PC-9 (cell line): ENCODE results near the gene EGFR. TPM values are rescaled to one million over a fixed set of nuclear protein-coding genes. Genes with fewer than 3 reads are reported as not detected.

Experiments
- BruUV-seq: library from RNA; stranded (reverse); fragments of 400-500 nt; replicated peaks from 2 replicates; lab custom pipeline; 2021; lab: Mats Ljungman, UMichigan
- CTCF ChIA-PET: fragments of 300-600 bp; sonication (Branson Sonifier 250); formaldehyde crosslinking; loops from one replicate; lab custom pipeline; 2022; ENCODE audit warnings: antibody characterized with exemption; lab: Charles Lee
- POLR2A ChIA-PET: fragments of 300-600 bp; sonication (Branson Sonifier 250); formaldehyde crosslinking; loops from one replicate; lab custom pipeline; 2022; ENCODE audit warnings: antibody characterized with exemption; ENCODE audit not compliant: unreplicated experiment; lab: Charles Lee
- DNase-seq, 2 experiments: peaks; one replicate each; pipeline versions ENCODE4 v3.0.0 to v3.0.0-alpha.2; 2015 to 2022; ENCODE audit warnings: mixed read lengths in 1 of 2
- H2AFZ ChIP-seq: fragments of 200-600 bp; sonication (generic); 2 replicates; pipeline ENCODE4 v1.8.1; 2017; ENCODE audit warnings: antibody characterized with exemption
- H3F3A ChIP-seq: fragments of 200-600 bp; sonication (generic); 2 replicates; pipeline ENCODE4 v1.8.1; 2017; ENCODE audit warnings: antibody characterized with exemption, mild to moderate bottlenecking, low read depth; ENCODE audit not compliant: insufficient read depth
- H3K27ac ChIP-seq: fragments of 200-600 bp; sonication (generic); 2 replicates; pipeline ENCODE4 v1.6.1; 2016; ENCODE audit warnings: mixed run types
- H3K27me3 ChIP-seq: fragments of 200-600 bp; sonication (generic); 2 replicates; pipeline ENCODE4 v1.6.1; 2016; ENCODE audit warnings: low read depth, mixed run types; ENCODE audit not compliant: insufficient read depth
- H3K36me3 ChIP-seq: fragments of 200-600 bp; sonication (generic); 2 replicates; pipeline ENCODE4 v1.6.1; 2016; ENCODE audit warnings: low read depth, mixed run types
- H3K4me1 ChIP-seq: fragments of 200-600 bp; sonication (generic); replicated peaks from 2 replicates; pipeline ENCODE4 v1.6.1; 2016; ENCODE audit warnings: mixed run types; ENCODE audit not compliant: insufficient read depth
- H3K4me2 ChIP-seq: fragments of 200-600 bp; sonication (generic); 2 replicates; pipeline ENCODE4 v1.6.1; 2017; ENCODE audit warnings: mixed run types
- H3K4me3 ChIP-seq: fragments of 200-600 bp; sonication (generic); 2 replicates; pipeline ENCODE4 v1.6.1; 2016; ENCODE audit warnings: mixed run types
- H3K79me2 ChIP-seq: fragments of 200-600 bp; sonication (generic); 2 replicates; pipeline ENCODE4 v1.6.1; 2017; ENCODE audit warnings: low read depth, mixed run types
- H3K9me2 ChIP-seq: fragments of 200-600 bp; sonication (generic); 2 replicates; pipeline ENCODE4 v1.8.1; 2017; ENCODE audit warnings: mild to moderate bottlenecking; ENCODE audit not compliant: insufficient read depth
- H3K9me3 ChIP-seq: fragments of 200-600 bp; sonication (generic); 2 replicates; pipeline ENCODE4 v1.8.1; 2016; ENCODE audit warnings: low read depth; ENCODE audit not compliant: insufficient read depth
- H4K20me1 ChIP-seq: fragments of 200-600 bp; sonication (generic); 2 replicates; pipeline ENCODE4 v1.8.1; 2017; ENCODE audit not compliant: insufficient read depth
- EZH2 ChIP-seq: fragments of 200-600 bp; sonication (generic); IDR thresholded peaks from 2 replicates; pipeline ENCODE4 v1.8.0; 2017; ENCODE audit warnings: antibody characterized with exemption, low read depth
- intact Hi-C: fragments of 100-400 bp; cut with micrococcal nuclease; formaldehyde crosslinking; loops from one replicate; pipeline ENCODE4 v1.10.0; 2022; ENCODE audit not compliant: unreplicated experiment
- total RNA-seq: library from RNA; stranded (reverse); gene quantifications from 2 replicates; pipeline ENCODE4 v1.2.3, GENCODE V29; 2021
- TF ChIP-seq, protein P1 (sequence below): fragments of 200-600 bp; sonication (generic); conservative IDR thresholded peaks from 2 replicates; pipeline ENCODE4 v1.6.1; 2017; ENCODE audit warnings: mixed run types, antibody characterized with exemption, mild to moderate bottlenecking, moderate library complexity

Gene EGFR
- total RNA-seq, 1 experiment from 2014 or later, result 342 TPM

GRCh38 chr7:55255496-55256445 lies 237.0 kb downstream of the EGFR start:
- no peaks in the 10 kb centered on the region for H3K9me2 ChIP-seq
- intact Hi-C loops, result loop anchor here (1.0 to 2.0 kb wide), 11 partner anchors 47 to 481 kb away; no protein-coding TSS in a partner anchor
- peak overlapping the region; percentile 97 for H3K4me2 ChIP-seq
- no peak overlapping the region for H3K27ac ChIP-seq
- H3K4me1 ChIP-seq, result peaks cover 5% of the 10 kb centered on the region
- TF ChIP-seq EZH2, result no peak
- TF ChIP-seq, protein P1, sequence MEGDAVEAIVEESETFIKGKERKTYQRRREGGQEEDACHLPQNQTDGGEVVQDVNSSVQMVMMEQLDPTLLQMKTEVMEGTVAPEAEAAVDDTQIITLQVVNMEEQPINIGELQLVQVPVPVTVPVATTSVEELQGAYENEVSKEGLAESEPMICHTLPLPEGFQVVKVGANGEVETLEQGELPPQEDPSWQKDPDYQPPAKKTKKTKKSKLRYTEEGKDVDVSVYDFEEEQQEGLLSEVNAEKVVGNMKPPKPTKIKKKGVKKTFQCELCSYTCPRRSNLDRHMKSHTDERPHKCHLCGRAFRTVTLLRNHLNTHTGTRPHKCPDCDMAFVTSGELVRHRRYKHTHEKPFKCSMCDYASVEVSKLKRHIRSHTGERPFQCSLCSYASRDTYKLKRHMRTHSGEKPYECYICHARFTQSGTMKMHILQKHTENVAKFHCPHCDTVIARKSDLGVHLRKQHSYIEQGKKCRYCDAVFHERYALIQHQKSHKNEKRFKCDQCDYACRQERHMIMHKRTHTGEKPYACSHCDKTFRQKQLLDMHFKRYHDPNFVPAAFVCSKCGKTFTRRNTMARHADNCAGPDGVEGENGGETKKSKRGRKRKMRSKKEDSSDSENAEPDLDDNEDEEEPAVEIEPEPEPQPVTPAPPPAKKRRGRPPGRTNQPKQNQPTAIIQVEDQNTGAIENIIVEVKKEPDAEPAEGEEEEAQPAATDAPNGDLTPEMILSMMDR, result peak; percentile 99
- peak overlapping the region; percentile 97 for H2AFZ ChIP-seq
- H3K79me2 ChIP-seq, result no peaks in the 10 kb centered on the region
- peak; percentile 81 to 96 for DNase-seq
- no peaks in the 10 kb centered on the region for H4K20me1 ChIP-seq
- H3K4me3 ChIP-seq, result peak overlapping the region; percentile 64
- H3K27me3 ChIP-seq, result no peaks in the 10 kb centered on the region
- no TSS peak for BruUV-seq
- ChIA-PET CTCF (interaction anchor here (0.6 to 3.9 kb wide), 25 partner anchors 11 to 497 kb away, joined by 3 to 28 read pairs (median 4); partner anchors contain the start of gene SEC61G), POLR2A (interaction anchor here (0.6 to 0.7 kb wide), 5 partner anchors 43 to 497 kb away, joined by 3 to 9 read pairs (median 4); partner anchors contain the start of gene SEC61G)
- H3K36me3 ChIP-seq, result no peaks in the 10 kb centered on the region
- no peaks in the 10 kb centered on the region for H3F3A ChIP-seq
- H3K9me3 ChIP-seq, result no peaks in the 10 kb centered on the region

DNA sequence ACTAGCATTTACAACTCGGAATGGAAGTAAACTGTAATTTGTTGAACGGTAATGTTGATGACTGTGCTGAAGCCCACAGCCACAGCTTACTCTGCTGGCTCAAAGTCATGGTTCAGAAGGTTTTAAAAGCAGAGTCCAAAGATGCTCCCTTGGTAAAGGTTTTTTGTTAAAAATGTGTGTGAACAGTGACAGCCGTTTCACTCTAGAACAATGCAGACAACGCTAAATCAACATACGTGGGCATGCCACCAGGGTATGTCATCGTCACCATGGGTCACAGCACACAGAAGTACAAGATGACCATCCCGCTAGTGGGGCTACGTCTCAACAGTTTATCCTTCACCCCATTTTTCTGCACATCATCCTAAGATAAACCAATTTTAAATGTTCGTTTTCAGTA lies 239.8 kb downstream of the EGFR start:
- no peak for DNase-seq
- no peaks in the 10 kb centered on the region for H3K9me2 ChIP-seq
- no peaks in the 10 kb centered on the region for H4K20me1 ChIP-seq
- H3K36me3 ChIP-seq, result no peaks in the 10 kb centered on the region
- H3F3A ChIP-seq, result no peaks in the 10 kb centered on the region
- H3K4me3 ChIP-seq, result no peak overlapping the region
- POLR2A ChIA-PET, result no interaction called here
- TF ChIP-seq, protein P1, result no peak
- no peak for TF ChIP-seq EZH2
- H3K27me3 ChIP-seq, result no peaks in the 10 kb centered on the region
- intact Hi-C loops, result no loop called here
- no peaks in the 10 kb centered on the region for H3K79me2 ChIP-seq
- BruUV-seq, result no TSS peak
- H3K4me2 ChIP-seq, result no peak overlapping the region
- H3K27ac ChIP-seq, result no peak overlapping the region
- CTCF ChIA-PET, result no interaction called here
- H2AFZ ChIP-seq, result no peak overlapping the region
- H3K9me3 ChIP-seq, result no peaks in the 10 kb centered on the region
- H3K4me1 ChIP-seq, result peaks cover 5% of the 10 kb centered on the region

DNA sequence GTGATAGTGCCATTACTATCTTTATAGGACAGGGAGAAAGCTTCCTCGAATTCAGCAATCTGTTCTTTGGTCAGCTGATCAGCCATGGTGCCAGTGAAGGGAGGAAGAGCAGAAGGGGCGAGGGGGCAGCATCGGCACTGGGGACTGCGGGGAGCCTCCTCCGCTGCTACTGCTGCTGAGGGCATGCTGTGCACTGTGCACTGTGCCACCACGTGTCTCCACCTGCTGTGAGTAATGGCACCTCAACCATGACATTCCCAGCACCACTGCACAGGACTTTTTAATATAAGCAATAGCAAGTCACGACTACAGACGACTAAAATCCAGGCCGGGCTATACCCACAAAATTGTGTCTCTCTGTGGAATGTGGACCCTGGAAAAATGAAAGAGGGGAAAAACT lies 241.4 kb downstream of the EGFR start:
- no peaks in the 10 kb centered on the region for H3K36me3 ChIP-seq
- POLR2A ChIA-PET, result no interaction called here
- H3K9me2 ChIP-seq, result no peaks in the 10 kb centered on the region
- no peak overlapping the region for H3K27ac ChIP-seq
- no peaks in the 10 kb centered on the region for H3K9me3 ChIP-seq
- H3F3A ChIP-seq, result no peaks in the 10 kb centered on the region
- TF ChIP-seq, protein P1, result no peak
- no peak for TF ChIP-seq EZH2
- no peaks in the 10 kb centered on the region for H3K27me3 ChIP-seq
- no peaks in the 10 kb centered on the region for H3K79me2 ChIP-seq
- no peak for DNase-seq
- H3K4me3 ChIP-seq, result no peak overlapping the region
- no peaks in the 10 kb centered on the region for H3K4me1 ChIP-seq
- H2AFZ ChIP-seq, result no peak overlapping the region
- H4K20me1 ChIP-seq, result no peaks in the 10 kb centered on the region
- CTCF ChIA-PET, result no interaction called here
- intact Hi-C loops, result no loop called here
- no TSS peak for BruUV-seq
- no peak overlapping the region for H3K4me2 ChIP-seq
